Activated gamma-delta T cell treated with anti-CD3 and anti-CD28 coated beads, Interleukin-2, amount 50 U/mL, for 16 hours (primary cell): ENCODE data around the gene SELENOW.
"Not testable (repeated sequence)": the region's sequence is repeated elsewhere in the genome, so short reads cannot be mapped to it uniquely, and the experiment has no call there.

ENCODE experiments used
- DNase-seq: peaks from one replicate; pipeline ENCODE4 v3.0.0-alpha.2; 2020; ENCODE audit warnings: low read depth

The SELENOW gene

DNA sequence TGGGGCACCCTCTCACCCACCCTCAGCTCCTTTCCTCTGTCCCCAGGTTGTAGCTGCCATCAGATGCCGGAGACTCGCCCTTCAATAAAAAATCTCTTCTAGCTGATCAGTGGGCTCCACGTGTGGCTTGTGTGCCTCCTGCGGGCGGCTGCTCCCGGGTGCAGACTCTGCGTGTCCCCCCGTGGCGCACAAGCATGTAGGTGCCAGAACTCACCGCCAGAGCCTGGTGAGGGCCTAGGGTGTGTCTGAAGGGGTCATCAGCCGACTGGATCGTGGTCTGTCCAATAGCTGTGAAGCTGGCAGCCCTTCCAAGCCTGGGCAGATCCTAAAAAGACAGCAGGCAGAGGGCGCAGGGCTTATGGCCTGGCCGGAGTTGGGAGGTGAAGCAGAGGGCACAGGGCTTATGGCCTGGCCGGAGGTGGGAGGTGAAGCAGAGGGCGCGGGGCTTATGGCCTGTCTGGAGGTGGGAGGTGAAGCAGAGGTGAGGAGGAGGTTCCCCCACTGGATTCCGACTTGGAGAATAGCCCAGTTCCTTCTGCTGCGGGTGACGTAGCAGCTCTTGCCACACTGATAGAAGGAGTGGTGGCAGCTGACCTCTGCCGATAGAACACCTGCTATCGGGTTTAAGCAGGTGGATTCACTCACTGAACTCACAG, 21.4 kb upstream of the SELENOW start:
- no peak for DNase-seq

DNA sequence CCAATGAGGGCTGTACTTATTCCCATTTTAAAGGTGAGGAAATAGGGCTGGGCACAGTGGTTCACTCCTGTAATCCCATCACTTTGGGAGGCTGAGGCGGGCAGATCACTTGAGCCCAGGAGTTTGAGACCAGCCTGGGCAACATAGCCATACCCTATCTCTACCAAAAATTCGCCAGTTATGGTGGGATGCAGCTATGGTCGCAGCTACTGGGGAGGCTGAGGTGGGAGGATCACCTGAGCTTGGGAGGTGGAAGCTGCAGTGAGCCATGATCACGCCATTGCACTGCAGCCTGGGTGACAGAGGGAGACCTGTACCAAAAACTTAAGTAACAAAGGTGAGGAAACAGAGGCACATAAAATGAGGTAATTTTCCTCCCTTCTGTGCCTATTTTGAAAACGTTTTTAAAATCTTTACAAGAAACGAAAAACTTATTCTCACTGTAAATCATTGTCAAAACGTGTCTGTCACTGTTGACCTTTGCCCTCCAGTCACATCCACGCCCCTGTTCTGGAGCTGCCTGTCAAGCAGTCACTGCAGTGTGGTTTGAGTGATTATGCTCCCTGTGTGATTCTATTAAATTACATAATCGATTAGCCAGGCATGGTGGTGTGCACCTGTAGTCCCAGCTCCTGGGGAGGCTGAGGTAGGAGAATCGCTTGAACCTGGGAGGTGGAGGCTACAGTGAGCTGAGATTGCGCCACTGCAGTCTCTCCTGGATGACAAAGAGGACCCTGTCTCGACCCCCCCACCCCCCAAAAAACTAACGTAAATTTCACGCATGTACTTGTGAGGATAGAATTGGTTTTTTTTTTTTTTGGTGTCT, 20.7 kb upstream of the SELENOW start:
- DNase-seq, result no peak

DNA sequence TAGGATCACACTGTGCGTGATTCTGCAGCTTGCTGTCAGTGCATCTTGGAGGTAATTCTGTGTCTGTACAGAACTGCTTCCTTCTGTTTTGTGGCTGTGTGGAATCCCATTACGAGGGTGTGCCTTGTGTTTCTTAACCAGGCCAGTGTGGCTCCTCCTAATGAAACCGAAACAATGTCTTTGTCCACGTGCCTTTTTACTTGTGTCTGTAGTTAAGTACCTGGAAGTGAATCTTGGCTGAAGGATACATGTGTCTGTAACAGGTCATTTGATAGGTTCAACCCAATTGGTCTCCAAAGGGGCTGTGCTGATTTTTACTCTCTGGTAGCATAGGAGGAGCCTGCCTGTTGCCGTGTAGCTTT, 20.1 kb upstream of the SELENOW start:
- no peak for DNase-seq

DNA sequence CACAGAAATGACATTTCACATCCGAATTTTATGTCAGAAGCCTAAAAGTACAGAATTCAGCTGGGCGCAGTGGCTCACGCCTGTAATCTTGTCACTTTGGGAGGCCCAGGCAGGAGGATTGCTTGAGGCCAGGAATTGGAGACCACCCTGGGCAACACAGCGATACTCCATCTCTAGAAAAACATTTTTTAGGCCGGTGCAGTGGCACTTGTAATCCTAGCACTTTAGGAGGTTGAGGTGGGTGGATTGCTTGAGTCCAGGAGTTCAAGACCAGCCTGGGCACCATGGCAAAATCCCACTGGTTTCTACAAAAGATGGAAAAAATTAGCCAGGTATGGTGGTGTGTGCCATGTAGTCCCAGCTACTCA, 17.9 kb upstream of the SELENOW start:
- no peak for DNase-seq

DNA sequence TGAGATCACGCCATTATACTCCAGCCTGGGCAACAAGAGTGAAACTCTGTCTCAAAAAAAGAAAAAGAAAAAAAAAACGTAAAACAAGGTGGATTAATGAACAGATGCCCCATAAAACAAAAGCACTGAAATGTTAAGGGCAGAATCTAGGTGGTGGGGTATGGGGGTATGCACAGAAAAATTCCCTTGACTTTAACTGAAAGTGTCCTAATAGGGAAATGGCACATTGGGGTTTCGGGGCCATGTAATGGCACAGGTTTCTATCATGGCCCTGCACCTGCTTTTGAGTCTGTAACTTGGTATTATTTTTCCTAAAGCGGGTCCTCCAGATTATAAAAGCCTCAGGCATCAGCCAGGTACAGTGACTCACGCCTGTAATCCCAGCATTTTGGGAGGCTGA, 16.9 kb upstream of the SELENOW start:
- no peak for DNase-seq

DNA sequence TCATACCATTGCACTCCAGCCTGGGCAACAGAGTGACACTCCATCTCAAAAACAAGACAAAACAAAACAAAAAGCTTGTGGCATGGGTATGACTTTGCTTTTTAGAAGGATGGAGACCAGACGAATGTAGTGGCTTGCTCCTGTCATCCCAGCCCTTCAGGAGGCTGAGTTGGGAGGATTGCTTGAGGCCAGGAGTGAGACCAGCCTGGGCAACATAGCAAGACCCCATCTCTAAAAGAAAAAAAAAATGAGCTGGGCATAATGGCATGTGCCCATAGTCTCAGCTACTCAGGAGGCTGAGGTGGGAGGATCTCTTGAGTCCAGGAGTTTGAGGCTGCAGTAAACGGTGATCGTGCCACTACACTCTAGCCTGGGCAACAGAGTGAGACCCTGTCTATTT, 16.4 kb upstream of the SELENOW start:
- DNase-seq, result no peak

DNA sequence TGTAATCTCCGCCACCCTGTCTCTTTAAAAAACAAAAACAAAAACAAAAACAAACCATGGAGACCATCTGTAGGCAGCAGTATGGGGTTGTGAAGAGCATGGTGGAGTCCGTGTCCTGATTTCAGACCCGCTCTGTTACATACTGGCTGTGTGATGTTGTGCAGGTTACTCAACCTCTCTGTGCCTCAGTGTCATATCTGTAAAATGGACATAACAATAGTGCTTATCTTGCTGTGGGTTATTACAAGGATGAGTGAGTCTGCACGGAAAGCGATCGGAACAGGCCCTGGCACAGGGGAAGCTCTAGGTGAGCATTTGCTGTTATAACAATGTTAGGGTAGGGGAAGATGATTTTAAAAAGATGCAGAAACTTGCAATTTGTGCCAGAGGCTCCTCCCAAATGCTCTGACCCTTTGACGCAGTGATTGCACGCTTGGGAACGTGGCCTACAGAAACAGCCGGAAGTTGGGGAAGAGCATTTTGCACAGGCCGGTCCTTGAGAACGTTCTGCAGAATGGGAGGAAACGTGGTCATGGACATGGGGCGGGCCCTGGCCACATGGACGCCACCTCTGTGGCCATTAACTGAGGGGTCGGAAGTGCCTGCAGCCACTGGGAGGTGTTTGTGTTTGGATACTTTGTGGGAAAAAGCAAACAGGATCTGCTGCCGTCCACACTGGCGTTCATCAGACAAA, 15.7 kb upstream of the SELENOW start:
- DNase-seq, result no peak

DNA sequence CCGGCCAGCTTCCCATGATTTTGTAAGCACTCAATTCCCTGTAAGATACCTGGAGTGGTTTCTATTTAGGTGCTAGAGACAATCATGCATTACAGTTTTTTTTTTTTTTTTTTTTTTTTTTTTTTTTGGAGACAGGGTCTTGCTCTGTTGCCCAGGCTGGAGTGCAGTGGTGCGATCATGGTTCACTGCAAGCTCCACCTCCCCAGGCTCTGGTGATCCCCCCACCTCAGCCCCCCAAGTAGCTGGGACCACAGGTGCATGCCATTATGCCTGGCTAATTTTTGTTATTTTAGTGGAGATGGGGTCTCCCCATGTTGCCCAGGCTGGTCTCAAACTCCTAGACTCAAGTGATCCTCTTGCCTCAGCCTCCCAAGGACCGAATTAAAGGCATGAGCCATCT, 13.8 kb upstream of the SELENOW start:
- not testable (repeated sequence) for DNase-seq

DNA sequence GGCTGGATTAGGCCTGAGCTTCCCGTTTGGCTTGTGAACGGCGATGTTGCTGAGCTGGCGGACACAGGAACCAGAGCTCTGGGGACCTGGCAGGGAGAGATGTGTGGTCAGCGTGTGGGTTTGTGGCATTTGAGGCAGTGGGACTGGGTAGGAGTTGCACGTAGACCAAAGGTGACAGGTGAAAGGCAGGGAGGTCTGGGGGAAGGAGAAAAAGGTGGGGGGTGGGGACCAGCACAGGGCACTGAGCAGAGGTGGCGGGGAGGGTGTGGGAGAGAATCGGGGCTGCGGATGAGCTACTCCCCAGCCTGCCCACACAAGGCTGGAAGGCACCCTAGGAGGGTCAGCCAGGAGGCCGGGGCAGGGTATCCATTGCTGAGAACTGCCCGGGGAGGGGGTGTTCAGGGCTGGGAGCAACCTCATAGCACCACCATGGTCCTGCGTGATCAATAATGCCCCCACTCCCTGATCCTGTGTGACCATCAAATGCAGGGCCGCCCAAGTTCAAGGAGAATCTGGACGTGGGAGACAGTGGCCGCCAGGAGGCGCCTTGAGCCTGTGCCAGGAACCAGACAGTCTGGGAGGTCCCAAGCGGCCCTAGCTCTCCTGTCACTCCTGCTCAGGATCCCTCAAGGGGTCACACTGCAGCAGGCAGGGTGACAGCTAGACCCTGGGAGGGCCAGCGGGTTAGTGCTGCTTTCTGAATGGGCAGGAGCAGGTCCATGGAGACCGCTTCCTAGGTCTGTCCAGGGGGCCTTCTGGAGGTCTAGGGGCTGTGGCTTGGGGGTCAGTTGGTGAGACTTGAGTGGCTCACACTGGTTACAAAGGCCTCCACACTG, 12.8 kb upstream of the SELENOW start:
- DNase-seq, result no peak

DNA sequence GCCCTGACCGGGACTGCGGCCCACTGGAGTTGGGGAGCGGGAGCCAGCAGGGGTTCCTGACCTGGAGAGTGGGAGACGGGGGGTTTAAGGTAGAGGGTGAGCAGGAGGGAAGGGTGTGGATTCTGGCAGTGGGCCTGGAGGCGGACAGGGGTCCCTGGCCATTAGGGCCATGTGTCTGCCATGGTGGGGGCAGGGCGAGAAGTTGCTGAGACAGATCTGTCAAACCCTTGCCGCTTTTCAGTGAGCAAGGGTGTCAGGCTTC, 12.2 kb upstream of the SELENOW start:
- no peak for DNase-seq

DNA sequence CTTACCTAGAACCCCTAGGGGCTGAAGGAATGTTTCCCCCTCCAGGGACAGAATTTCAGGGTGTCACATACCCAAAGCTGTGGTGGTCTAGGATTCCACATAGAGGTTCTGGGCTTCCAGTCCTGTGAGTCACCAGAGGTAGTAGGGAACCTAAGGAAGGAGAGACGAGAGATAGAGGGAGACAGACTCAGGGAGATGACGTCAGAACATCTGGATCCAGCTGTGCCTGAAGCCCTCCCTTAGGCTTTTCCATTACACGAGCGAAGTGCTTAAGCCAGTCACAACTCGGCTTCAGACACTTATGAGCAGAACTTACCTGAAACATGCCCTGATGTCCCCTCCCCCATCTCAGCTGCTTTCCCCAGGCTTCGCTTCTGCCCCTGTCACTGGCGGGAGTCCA, 11.8 kb upstream of the SELENOW start:
- DNase-seq, result no peak

DNA sequence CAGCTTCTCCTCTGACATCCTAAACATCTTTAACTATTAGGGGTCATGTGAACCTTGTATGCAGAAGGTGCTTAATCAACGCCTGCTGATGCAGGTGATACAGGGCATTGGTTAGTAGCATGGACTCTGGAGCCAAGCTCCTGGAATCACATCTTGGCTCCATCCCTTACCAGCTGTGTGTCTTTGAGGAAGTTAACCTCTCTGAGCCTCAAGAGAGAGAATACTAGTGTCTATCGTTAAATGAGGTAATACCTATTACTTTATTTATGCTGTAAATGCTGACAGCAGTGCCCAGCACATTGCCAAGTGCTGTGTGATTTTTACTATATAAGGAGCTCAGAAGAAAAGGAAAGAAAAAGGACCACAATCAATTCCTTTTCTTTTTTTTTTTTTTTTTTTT, 11.2 kb upstream of the SELENOW start:
- DNase-seq, result no peak

DNA sequence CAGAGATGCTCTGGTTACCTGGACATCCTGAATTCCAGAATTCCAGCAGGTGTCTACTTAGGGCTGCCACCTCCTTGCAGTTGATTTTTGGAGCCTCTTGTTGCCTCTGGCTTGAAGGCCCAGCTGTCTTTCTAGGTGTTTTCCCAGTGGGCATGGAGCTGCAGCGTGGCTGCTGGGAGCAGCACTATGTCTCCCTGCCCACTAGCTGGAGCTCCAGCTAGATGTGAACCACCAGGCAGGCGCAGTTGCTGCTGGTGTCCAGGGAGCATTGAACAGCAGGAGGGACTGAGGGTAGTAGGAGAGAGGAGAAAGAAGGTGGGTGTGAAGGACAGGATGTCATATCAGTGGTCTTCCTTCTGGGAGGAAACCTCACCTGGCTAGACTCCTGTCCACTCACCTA, 9.9 kb upstream of the SELENOW start:
- no peak for DNase-seq

DNA sequence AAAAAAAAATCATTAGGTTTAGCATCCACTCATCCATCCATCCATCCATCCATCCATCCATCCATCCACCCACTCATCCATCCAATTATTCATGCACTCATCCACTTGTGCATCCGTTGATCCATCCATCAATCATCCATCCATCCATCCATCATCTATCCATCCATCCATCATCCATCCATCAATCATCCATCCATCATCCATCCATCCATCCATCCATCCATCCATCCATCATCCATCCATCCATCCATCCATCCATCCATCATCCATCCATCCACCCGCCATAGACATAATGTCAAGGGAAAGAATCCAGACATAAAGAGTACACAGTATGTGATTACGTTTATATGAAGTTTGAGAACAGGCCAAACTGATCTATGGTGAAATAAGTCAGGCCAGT, 9.0 kb upstream of the SELENOW start:
- no peak for DNase-seq

DNA sequence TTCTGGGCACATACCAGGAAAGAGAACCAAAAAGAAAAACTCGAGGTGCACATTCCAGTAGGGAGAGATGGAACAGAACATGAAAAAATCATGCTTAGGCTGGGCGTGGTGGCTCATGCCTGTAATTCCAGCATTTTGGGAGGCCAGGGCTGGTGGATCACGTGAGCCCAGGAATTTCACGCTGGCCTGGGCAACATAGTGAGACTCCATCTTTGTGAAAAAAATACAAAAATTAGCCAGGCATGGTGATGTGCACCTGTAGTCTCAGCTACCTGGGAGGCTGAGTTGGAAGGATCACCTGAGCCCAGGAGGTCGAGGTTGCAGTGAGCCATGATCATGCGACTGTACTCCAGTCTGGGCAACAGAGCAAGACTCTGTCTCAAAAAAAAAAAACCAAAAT, 7.2 kb upstream of the SELENOW start:
- not testable (repeated sequence) for DNase-seq

DNA sequence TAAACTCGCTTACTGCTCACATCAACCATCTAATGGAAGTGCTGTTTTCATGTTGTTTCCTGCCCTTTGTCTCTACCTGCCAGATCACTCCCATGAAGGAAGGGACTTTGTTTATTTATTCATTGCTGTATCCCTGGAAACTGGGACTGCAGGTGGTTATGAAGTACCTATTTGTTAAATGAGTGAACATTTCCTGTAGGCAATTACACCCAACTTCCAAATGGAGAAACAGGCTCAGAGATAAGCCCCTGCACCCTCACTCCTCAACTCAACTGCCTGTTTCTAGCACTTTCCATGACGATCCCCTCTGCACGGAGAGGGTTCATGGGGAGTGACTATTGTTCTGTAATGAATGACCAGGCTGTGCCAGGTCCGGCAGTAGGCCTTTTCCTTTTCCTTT, 1.9 kb upstream of the SELENOW start:
- no peak for DNase-seq

DNA sequence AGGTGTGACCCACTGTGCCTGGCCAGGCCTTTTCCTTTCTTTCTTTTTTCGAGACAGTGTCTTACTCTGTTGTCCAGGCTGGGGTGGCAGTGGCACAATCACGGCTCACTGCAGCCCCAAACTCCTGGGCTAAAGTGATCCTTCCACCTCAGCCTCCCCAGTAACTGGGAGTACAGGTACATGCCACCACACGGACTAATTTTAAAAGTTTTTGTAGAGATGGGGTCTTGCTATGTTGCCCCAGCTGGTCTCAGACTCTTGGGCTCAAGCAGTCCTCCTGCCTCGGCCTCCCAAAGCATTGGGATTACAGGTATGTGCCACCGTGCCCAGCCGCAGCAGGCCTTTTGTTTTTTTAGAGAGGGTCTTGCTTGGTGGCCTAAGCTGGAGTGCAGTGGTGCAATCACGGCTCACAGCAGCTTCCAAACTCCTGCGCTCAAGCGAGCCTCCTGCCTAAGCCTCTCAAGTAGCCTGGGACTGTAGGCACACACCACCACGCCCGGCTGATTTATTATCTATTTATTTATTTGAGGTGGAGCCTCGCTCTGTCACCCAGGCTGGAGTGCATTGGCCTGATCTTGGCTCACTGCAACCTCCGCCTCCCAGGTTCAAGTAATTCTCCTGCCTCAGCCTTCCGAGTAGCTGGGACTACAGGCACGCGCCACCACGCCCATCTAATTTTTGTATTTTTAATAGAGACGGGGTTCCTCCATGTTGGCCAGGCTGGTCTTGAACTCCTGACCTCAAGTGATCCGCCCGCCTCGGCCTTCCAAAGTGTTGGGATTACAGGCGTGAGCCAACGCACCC, 1.1 kb upstream of the SELENOW start:
- DNase-seq, result not testable (repeated sequence)

DNA sequence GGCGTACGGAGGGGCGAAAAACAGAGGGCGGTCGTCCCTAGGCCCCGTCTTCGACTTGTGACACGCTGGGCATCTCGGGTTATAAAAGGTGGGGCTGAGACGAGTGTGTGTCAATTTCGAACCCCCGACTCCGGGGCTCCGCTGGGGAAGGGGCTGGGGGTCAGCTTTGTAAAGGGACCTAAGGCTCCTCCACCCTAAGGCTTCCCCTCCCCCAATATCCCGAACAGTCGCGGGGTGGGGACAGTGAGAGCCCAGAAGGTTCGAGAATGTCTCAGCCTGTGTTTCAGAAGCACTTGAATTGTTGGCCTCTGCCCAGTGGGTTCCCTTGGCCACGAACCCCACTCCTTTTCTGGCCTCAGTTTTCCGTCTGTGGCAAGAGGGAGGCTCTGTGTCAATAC, 450 bp downstream of the SELENOW start:
- DNase-seq, result no peak

DNA sequence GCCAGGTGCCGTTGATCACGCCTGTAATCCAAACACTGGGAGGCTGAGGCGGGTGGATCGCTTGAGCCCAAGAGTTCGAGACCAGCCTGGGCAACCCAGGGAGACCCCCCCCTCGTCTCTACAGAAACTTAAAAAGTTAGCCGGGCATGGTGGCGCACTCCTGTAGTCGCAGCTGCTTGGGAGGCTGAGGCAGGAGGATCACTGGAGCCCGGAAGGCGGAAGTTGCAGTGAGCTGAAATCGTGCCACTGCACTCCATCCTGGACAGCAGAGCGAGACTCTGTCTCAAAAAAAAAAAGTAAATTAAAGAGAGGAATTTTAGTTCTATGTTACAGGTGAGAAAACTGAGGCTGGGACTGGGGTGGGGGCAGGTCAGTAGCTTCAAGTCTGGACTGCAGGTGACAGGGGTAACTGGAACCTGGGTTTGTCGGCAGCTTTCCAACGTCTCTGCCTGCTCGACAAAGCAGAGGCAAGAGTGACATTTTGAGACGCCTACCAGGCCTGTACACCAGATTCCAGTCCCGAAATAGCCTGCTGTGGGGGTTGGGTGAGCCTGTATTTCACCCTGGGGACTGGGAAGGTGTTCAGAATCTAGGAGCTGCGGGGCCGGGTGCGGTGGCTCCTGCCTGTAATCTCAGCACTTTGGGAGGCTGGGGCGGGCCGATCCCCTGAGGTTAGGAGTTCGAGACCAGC, 1.2 kb downstream of the SELENOW start:
- no peak for DNase-seq

DNA sequence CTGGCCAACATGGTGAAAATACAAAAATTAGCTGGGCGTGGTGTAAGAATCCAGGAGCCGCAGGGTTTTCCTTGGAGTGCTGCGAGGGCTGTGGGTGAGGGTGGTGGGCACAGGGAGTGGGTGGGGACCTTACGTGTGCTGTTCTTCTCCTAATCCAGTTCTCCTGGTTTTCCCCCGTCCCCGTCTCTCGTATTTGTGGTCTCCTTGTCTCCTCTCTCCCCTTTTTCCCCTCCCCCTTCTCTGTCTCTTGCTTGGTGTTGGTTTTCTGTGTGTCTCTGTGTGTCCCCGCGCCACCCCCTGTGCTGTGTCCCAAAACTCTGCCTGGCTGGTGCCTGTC, 1.7 kb downstream of the SELENOW start:
- DNase-seq, result no peak

DNA sequence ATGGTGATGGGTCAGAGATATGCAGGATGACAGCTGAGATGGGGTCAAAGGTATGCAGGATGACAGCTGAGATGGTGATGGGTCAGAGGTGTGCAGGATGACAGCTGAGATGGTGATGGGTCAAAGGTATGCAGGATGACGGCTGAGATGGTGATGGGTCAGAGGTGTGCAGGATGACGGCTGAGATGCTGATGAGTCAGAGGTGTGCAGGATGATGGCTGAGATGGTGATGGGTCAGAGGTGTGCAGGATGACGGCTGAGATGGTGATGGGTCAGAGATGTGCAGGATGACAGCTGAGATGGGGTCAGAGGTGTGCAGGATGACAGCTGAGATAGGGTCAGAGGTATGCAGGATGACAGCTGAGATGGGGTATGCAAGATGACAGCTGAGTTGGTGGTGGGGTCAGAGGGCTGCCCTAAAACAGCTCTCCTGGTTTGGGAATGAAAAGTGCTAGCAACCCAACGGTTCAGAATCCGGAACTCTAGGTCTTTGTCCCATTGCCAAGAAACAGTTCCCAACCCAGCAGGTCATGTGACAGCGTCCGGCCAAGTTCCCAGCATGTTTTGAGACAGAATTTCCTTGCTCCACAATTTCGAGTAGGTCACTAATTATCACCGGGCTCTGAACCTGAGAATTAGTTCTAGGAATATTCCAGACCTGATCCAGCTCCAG, 3.2 kb downstream of the SELENOW start:
- DNase-seq, result no peak
